GM19397 (cell line): Measurements from ENCODE around the gene GPATCH8.

Experiments
- ATAC-seq: cut with Tn5 transposase; IDR thresholded peaks from one replicate; pipeline ENCODE4 v1.9.1; 2021; ENCODE audit warnings: mild to moderate bottlenecking, moderate library complexity; ENCODE audit not compliant: unreplicated experiment

GPATCH8 gene

GRCh38 chr17:44464037-44464436, 39.2 kb downstream of the GPATCH8 start:
- ATAC-seq = no peak

- no peak for ATAC-seq
Measured at GRCh38 chr17:44451832-44452231, 51.4 kb downstream of the GPATCH8 start.

- no peak for ATAC-seq
Measured at GRCh38 chr17:44451016-44451627, 52.1 kb downstream of the GPATCH8 start.

GRCh38 chr17:44448412-44448811, 54.8 kb downstream of the GPATCH8 start:
- no peak for ATAC-seq

GRCh38 chr17:44444735-44445105, 58.5 kb downstream of the GPATCH8 start:
- ATAC-seq = no peak

- no peak for ATAC-seq
Measured at GRCh38 chr17:44442806-44443205, 60.4 kb downstream of the GPATCH8 start.

GRCh38 chr17:44439168-44439567, 64.0 kb downstream of the GPATCH8 start:
- ATAC-seq = no peak

- no peak for ATAC-seq
Measured at GRCh38 chr17:44438636-44439035, 64.6 kb downstream of the GPATCH8 start.

GRCh38 chr17:44436336-44436735, 66.9 kb downstream of the GPATCH8 start:
- ATAC-seq = no peak

- no peak for ATAC-seq
Measured at GRCh38 chr17:44432254-44433157, 70.7 kb downstream of the GPATCH8 start.

GRCh38 chr17:44424828-44425461, 78.3 kb downstream of the GPATCH8 start:
- ATAC-seq = no peak

- no peak for ATAC-seq
Measured at GRCh38 chr17:44417553-44417952, 85.7 kb downstream of the GPATCH8 start.

GRCh38 chr17:44416558-44417289, 86.5 kb downstream of the GPATCH8 start:
- ATAC-seq = no peak

GRCh38 chr17:44414394-44415155, 88.6 kb downstream of the GPATCH8 start:
- ATAC-seq = no peak

- no peak for ATAC-seq
Measured at GRCh38 chr17:44409309-44410028, 93.7 kb downstream of the GPATCH8 start.

GRCh38 chr17:44408786-44409185, 94.4 kb downstream of the GPATCH8 start:
- ATAC-seq = no peak

GRCh38 chr17:44402564-44403172, 100.5 kb downstream of the GPATCH8 start:
- ATAC-seq = no peak

GRCh38 chr17:44400226-44400847, 102.9 kb downstream of the GPATCH8 start:
- ATAC-seq = no peak
